HG02973 (cell line): ENCODE results near the gene ZNF512B.

Experiments
- ATAC-seq: cut with Tn5 transposase; IDR thresholded peaks from one replicate; pipeline ENCODE4 v1.9.1; 2021; ENCODE audit warnings: moderate library complexity; ENCODE audit not compliant: unreplicated experiment

The ZNF512B gene

GRCh38 chr20:63951398-63952209 is 18.1 kb downstream of the ZNF512B start:
- no peak for ATAC-seq

GRCh38 chr20:63950701-63951397 is 18.9 kb downstream of the ZNF512B start:
- no peak for ATAC-seq

- ATAC-seq = no peak
Measured at GRCh38 chr20:63947638-63948456, 21.9 kb downstream of the ZNF512B start.

- no peak for ATAC-seq
Measured at GRCh38 chr20:63946986-63947637, 22.6 kb downstream of the ZNF512B start.

GRCh38 chr20:63945921-63946920 is 23.5 kb downstream of the ZNF512B start:
- ATAC-seq = no peak

- no peak for ATAC-seq
Measured at GRCh38 chr20:63945031-63945658, 24.6 kb downstream of the ZNF512B start.

- ATAC-seq = no peak
Measured at GRCh38 chr20:63944078-63944941, 25.4 kb downstream of the ZNF512B start.

- ATAC-seq = no peak
Measured at GRCh38 chr20:63943808-63944077, 26.0 kb downstream of the ZNF512B start.

- no peak for ATAC-seq
Measured at GRCh38 chr20:63942969-63943807, 26.5 kb downstream of the ZNF512B start.

- no peak for ATAC-seq
Measured at GRCh38 chr20:63942250-63942951, 27.3 kb downstream of the ZNF512B start.

GRCh38 chr20:63941282-63942081 is 28.2 kb downstream of the ZNF512B start:
- no peak for ATAC-seq

GRCh38 chr20:63940472-63941266 is 29.1 kb downstream of the ZNF512B start:
- ATAC-seq = no peak

- no peak for ATAC-seq
Measured at GRCh38 chr20:63940071-63940471, 29.7 kb downstream of the ZNF512B start.

GRCh38 chr20:63939061-63939935 is 30.4 kb downstream of the ZNF512B start:
- ATAC-seq = no peak
